Measurements from ENCODE around the gene SMG6. TPM values are rescaled to one million over a fixed set of nuclear protein-coding genes. Genes with fewer than 3 reads are reported as not detected.

The SMG6 gene
- total and polyA plus RNA-seq, 2 of the 13 experiments (the other 11 are each of a cell fraction or from before 2014, with no cell fraction given), result 4.6 to 14.6 TPM

DNA sequence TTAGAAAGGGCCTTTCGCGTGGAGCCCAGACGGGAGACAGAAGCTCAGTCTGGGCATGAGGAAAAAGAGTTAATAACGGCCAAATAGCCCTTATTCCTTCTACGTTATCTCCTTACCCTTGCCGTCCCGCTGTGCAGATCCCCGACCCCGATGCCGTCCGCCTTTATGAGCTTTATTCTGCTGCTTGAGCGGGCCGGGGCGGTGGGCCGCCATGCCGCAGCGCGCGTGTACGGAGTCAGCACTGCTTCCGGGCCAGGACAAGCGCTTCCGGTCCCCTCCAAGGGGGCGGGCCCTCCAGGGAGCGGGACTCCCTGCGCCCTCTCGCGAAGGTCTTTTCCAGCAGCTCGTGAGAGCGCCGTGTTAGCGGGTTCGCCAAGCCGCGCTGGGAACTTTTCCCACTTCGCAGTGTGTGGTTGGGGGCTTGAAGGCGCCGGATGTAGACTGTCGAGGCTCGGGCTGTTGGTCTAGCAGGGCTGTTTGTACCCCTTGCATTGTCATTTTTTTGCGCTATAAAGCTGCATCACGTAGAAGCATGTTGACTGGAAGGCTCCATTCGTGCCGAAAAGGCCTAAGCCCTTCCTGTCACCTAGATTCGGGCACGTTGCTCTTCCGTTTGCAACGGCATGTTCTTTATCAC lies 32.7 kb upstream of the SMG6 start, which contains the start of gene TSR1 (continued):
- TF ChIP-seq ZNF260 (CRISPR knock-in tag; IDR thresholded peaks at IDR 0.05; ENCODE audit: borderline replicate concordance, low read depth) (no peak), TMF1 (CRISPR knock-in tag; IDR thresholded peaks at IDR 0.05; ENCODE audit: low read depth) (peak; percentile 82), KDM5B (CRISPR knock-in tag; IDR thresholded peaks at IDR 0.05; ENCODE audit: borderline replicate concordance) (peak; percentile 91; the same call in 1 of the 2 replicates), ZBTB43 (CRISPR knock-in tag; conservative IDR thresholded peaks at IDR 0.05) (peak; percentile 64; the same call in 1 of the 2 replicates), CSRNP1 (CRISPR knock-in tag; IDR thresholded peaks at IDR 0.05) (peak; percentile 44; the same call in 1 of the 2 replicates), SNAPC5 (CRISPR knock-in tag; IDR thresholded peaks at IDR 0.05; ENCODE audit: borderline replicate concordance) (0 out of 2 replicates have a peak, but pooled peaks have one; percentile 66), ZNF44 (CRISPR knock-in tag; IDR thresholded peaks at IDR 0.05) (0 out of 2 replicates have a peak, but pooled peaks have one; percentile 25), NFE2 (CRISPR knock-in tag; IDR thresholded peaks at IDR 0.05) (peak; percentile 26; the same call in 1 of the 2 replicates), RFXAP (CRISPR knock-in tag; IDR thresholded peaks at IDR 0.05; ENCODE audit: borderline replicate concordance) (peak; percentile 67; the same call in 1 of the 2 replicates), ZBTB34 (CRISPR knock-in tag; IDR thresholded peaks at IDR 0.05) (peak; percentile 61; the same call in 1 of the 2 replicates), HNRNPLL (IDR thresholded peaks at IDR 0.05; ENCODE audit: low read depth, low read length, poor library complexity, severe bottlenecking) (peak; percentile 59), THAP9 (CRISPR knock-in tag; IDR thresholded peaks at IDR 0.05; ENCODE audit: borderline replicate concordance) (peak; percentile 93; the same call in 1 of the 2 replicates), NFYC (CRISPR knock-in tag; IDR thresholded peaks at IDR 0.05) (peak; percentile 43; the same call in 1 of the 2 replicates), TARDBP (CRISPR knock-in tag; IDR thresholded peaks at IDR 0.05) (peak; percentile 77), ISL2 (CRISPR knock-in tag; IDR thresholded peaks at IDR 0.05) (peak; percentile 52; the same call in 1 of the 2 replicates), ARID2 (CRISPR knock-in tag; IDR thresholded peaks at IDR 0.05; ENCODE audit: borderline replicate concordance) (0 out of 2 replicates have a peak, but pooled peaks have one; percentile 39), KLF12 (CRISPR knock-in tag; IDR thresholded peaks at IDR 0.05; ENCODE audit: borderline replicate concordance) (peak; percentile 69; the same call in 1 of the 2 replicates), HOXA9 (CRISPR knock-in tag; IDR thresholded peaks at IDR 0.05; ENCODE audit: borderline replicate concordance) (0 out of 2 replicates have a peak, but pooled peaks have one; percentile 15), ZSCAN25 (CRISPR knock-in tag; IDR thresholded peaks at IDR 0.05) (peak; percentile 2; the same call in 1 of the 2 replicates)

All from HepG2 (cell line).